ENCODE results near the gene RHCG. TPM values are rescaled to one million over a fixed set of nuclear protein-coding genes. Genes with fewer than 3 reads are reported as not detected.
"Not testable (repeated sequence)": the region's sequence is repeated elsewhere in the genome, so short reads cannot be mapped to it uniquely, and the experiment has no call there.

RHCG gene
- total RNA-seq, 1 donor from 2014 or later: not detected

GRCh38 chr15:89477411-89478242 is 18.8 kb downstream of the RHCG start:
- ChIA-PET POLR2A (no interaction called here), CTCF (no interaction called here)
- no peak overlapping the region for H3K4me3 Mint-ChIP-seq
- no peaks in the 10 kb centered on the region for H3K9me3 Mint-ChIP-seq
- no peaks in the 10 kb centered on the region for H3K4me1 Mint-ChIP-seq
- intact Hi-C loops (cut with micrococcal nuclease): no loop called here
- H3K27me3 Mint-ChIP-seq: peaks cover 28% of the 10 kb centered on the region
- DNase-seq (no peak), ATAC-seq (ENCODE audit: low read depth) (no peak)
- H3K36me3 Mint-ChIP-seq (ENCODE audit: low read depth): no peaks in the 10 kb centered on the region
- no peak overlapping the region for H3K27ac Mint-ChIP-seq
- TF ChIP-seq CTCF (IDR thresholded peaks at IDR 0.05): no peak

GRCh38 chr15:89475661-89476060 is 20.7 kb downstream of the RHCG start:
- no peaks in the 10 kb centered on the region for H3K36me3 Mint-ChIP-seq (ENCODE audit: low read depth)
- no peaks in the 10 kb centered on the region for H3K4me1 Mint-ChIP-seq
- CTCF ChIA-PET: interaction anchor here (0.7 kb wide), 1 partner anchor 96 kb away, joined by 3 read pairs; no protein-coding TSS in a partner anchor
- no peak for DNase-seq
- TF ChIP-seq CTCF (IDR thresholded peaks at IDR 0.05): no peak
- no peak for ATAC-seq (ENCODE audit: low read depth)
- intact Hi-C loops (cut with micrococcal nuclease): no loop called here
- H3K27me3 Mint-ChIP-seq: peaks cover 29% of the 10 kb centered on the region
- POLR2A ChIA-PET: no interaction called here
- H3K27ac Mint-ChIP-seq: no peak overlapping the region
- no peaks in the 10 kb centered on the region for H3K9me3 Mint-ChIP-seq
- H3K4me3 Mint-ChIP-seq: no peak overlapping the region

GRCh38 chr15:89472785-89473256 is 23.6 kb downstream of the RHCG start:
- H3K36me3 Mint-ChIP-seq (ENCODE audit: low read depth): no peaks in the 10 kb centered on the region
- H3K4me3 Mint-ChIP-seq: no peak overlapping the region
- H3K9me3 Mint-ChIP-seq: no peaks in the 10 kb centered on the region
- no peaks in the 10 kb centered on the region for H3K4me1 Mint-ChIP-seq
- H3K27me3 Mint-ChIP-seq: peaks cover 30% of the 10 kb centered on the region
- TF ChIP-seq CTCF (IDR thresholded peaks at IDR 0.05): no peak
- intact Hi-C loops (cut with micrococcal nuclease): loop anchor here (1.0 kb wide), 5 partner anchors 32 to 266 kb away; no protein-coding TSS in a partner anchor
- ATAC-seq (ENCODE audit: low read depth): peak; percentile 86
- H3K27ac Mint-ChIP-seq: no peak overlapping the region
- ChIA-PET CTCF (interaction anchor here (1.0 to 5.0 kb wide), 10 partner anchors 18 to 119 kb away, joined by 3 to 99 read pairs (median 4); no protein-coding TSS in a partner anchor), POLR2A (no interaction called here)
- DNase-seq: peak; percentile 62

GRCh38 chr15:89469426-89470096 is 26.8 kb downstream of the RHCG start:
- Mint-ChIP-seq H3K27ac (no peak overlapping the region), H3K9me3 (no peaks in the 10 kb centered on the region), H3K27me3 (peaks cover 30% of the 10 kb centered on the region), H3K4me3 (no peak overlapping the region), H3K36me3 (ENCODE audit: low read depth) (no peaks in the 10 kb centered on the region), H3K4me1 (no peaks in the 10 kb centered on the region)
- no peak for TF ChIP-seq CTCF (IDR thresholded peaks at IDR 0.05)
- ATAC-seq (ENCODE audit: low read depth) (no peak), DNase-seq (no peak)
- ChIA-PET POLR2A (no interaction called here), CTCF (interaction anchor here (5.0 kb wide), 1 partner anchor 111 kb away, joined by 99 read pairs; no protein-coding TSS in a partner anchor)
- intact Hi-C loops (cut with micrococcal nuclease): no loop called here

- not testable (repeated sequence) for ATAC-seq (ENCODE audit: low read depth); H3K36me3 Mint-ChIP-seq (ENCODE audit: low read depth)
- peaks cover 32% of the 10 kb centered on the region for H3K27me3 Mint-ChIP-seq
These were observed 27.6 kb downstream of the RHCG start for GRCh38 chr15:89468813-89469212.

More at GRCh38 chr15:89468813-89469212, 27.6 kb downstream of the RHCG start:
- CTCF ChIA-PET; POLR2A ChIA-PET; intact Hi-C loops (cut with micrococcal nuclease); H3K27ac Mint-ChIP-seq; DNase-seq; H3K9me3 Mint-ChIP-seq; H3K4me3 Mint-ChIP-seq; H3K4me1 Mint-ChIP-seq: not testable (repeated sequence)

Measured in activated B cell treated with CpG ODN at 0.5 μM for 24 hours (primary cell).